ENCODE measurements around the gene AGAP1.

Gene AGAP1

DNA sequence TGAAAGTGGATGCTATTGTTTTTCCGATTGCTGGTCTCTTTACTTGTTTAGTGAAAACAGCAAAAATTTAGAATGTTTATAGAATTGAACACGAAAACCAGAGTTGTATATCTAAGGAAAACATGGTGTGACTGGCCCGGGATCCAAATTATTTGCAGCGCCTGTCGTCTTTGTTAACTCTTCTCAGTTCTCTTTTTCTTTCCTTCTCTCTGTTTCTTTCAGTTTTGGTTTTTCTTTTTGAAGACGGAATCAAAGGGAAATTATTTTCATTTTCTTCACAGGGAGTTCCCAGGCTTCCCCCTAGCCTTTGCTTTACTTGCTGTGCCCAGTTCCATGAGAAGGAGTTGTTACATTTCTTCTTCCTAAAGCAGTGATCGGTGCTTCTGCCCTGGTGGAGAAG lies 76.0 kb downstream of the AGAP1 start:
- DNase-seq (ENCODE audit: low spot score): no peak

DNA sequence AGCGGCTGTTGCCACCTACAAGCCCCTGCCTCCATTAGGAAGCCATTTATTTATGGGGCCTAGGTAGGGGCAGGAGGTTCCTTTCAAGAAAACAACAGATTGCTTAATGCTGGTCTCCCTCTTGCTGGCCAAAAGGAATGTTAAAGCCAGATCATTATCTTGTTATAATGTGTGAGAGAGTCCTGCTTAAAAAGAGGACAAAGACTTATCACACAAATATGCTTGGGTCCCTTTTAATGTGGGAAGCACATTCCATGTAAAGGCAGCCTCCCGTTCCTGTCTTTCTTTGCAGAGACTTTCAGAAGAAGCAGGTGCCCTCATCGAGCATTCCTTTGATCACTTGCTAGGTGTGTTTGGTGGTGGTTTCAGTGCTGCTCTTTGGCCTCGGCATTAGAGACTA lies 76.4 kb downstream of the AGAP1 start:
- no peak for DNase-seq (ENCODE audit: low spot score)

DNA sequence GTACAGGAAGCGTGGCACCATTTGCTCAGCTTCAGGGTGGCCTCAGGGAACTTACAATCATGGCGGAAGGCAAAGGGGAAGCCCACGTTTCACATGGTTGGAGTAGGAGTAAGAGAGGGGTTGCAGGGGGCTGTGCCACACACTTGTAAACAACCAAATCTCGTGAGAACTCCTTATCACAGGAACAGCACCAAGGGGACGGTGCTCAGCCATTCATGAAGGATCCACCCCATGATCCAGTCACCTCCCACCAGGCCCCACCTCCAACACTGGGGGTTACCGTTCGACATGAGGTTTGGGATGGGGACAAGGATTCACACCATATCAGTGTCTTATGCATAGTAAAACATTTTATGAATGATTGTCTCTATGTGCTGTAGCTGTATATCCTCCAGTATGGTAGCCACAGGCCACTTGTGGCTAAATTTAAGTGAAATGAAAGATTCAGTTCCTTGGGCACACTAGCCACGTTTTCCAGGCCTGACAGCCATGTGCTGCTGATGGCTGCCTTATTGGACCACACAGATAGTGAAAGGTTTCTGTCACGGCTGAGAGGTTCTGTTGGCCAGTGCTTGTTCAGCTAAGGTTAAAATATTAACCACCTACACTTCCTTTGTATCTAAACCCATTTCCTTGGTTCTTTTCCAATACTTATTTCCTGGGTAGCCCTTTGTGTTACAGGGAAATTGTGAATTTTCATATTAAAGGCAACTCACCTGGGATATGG lies 77.3 kb downstream of the AGAP1 start:
- no peak for DNase-seq (ENCODE audit: low spot score)

DNA sequence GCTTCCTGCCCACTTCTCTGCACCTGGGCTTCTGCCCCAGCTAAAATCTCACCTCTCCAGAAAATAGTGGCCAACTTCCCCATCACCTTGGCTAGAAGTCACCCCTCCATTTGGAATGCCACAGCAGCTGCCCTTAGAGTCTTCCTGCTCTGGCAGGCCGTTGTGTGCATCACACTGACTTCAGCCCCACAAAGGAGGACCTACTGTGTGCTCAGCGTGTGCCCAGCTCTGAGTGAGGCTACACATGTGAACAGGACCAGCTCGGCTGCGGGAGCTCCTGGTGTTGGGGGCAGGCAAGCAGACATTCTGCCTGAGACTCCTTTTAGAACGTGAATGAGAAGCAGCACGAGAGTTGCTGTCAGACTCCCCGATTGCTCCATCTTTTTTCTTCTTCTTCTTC lies 78.7 kb downstream of the AGAP1 start:
- DNase-seq (ENCODE audit: low spot score): no peak

DNA sequence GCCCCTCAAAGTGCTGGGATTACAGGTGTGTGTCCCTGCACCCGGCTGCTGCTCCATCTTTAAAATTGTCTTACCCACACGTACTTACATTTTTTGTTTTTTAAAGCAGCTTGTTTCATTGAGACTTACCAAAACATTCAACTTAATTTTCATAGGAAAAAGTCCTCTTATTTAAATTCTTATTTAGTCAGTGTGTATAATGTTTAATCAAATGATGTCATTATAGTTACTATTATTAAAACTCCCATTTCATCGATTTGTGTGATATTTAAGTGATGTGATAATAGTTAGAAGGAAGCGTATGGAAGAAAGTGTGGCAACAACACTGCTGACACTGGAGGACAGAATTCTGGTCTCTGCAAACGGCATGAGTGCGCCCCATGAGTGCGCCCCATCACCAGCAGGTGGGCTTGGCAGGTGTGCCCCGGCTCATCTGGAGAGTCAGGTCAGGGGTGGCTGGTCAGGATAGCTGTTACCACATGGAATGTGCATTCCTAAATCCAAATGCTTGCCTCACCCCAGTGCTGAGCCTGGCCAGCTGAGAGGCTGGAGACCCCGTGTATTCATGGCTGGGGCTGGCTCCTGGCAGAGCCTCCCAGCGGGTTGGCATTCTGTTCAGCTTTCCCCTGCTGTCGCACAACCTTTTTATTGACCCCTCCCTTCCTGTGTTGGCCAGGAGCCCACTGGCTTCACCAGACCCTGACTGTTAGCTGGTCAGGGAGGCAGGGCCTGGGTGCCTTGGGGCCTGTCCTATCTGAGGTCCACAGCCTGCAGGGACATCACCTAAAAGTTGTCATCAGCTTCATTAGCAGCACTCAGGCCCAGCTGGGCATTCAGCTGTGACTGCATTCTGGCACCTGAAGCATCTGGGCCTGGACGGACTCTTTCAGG lies 79.7 kb downstream of the AGAP1 start:
- DNase-seq (ENCODE audit: low spot score): no peak

DNA sequence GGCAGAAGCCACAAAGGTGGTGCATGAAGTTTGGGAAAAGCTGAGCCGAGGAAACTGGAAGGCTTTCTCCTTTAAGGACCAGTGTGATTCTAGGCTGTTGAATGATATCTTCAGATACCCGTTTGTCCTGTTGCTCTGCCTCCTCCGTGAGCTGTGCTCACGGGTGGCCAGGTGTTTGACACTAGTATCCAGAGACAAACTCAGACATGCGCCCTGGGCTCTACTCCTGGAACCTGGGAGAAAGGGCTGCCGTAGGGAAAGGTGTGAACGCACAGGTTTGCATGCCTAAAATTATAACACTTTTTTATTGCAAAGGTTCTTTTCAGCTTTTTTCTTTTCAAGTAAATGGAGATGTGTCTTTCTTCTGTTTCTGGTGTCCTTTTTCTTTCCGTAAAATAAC lies 81.6 kb downstream of the AGAP1 start:
- DNase-seq (ENCODE audit: low spot score): no peak

DNA sequence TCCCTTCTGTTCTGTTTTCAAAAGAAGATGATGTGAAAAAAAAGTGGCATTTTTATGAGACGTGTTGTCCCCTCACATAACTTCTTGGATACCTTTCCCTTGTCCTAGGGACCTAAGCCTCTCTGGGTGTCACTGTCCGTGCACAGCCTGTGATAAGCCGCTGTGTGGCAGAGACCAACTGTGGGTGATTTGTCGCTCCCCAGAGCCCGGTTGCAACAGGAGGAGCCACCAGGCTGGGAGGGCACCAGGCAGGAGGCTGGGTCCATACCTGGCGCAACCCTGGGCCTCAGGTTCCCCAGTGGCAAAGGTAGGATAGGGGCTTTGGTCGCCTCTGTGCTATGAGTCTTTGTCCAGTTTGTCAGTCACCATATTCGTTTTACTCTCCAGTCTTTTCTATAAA lies 82.1 kb downstream of the AGAP1 start:
- DNase-seq (ENCODE audit: low spot score): no peak

DNA sequence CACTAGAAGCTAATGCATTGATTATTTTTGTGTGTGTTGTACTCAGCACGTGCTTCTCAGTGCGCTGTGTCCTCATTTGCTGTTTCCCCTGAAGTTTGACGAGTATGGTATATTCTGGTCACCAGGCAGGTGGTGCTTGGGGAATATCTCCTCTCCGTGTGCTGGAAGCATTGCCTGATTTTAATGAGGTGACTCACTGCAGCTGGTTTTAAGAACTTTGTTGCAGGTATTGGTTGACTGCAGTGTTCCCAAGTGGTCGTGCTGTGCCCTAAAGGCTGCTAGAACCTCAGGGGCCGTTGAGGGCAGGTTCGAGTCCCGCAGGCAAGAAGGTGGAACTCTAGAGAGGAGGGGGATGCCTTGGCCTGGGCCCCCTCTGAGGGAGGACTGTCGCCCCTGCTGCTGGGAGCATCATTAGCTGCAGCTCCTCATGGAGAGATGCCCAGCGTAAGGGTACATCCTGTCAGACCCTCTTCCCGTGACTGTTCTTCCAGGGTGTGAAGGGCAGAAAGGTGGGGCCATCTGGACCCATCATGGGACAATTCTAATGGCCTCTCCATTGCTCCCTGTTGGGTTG lies 82.6 kb downstream of the AGAP1 start:
- DNase-seq (ENCODE audit: low spot score): no peak

DNA sequence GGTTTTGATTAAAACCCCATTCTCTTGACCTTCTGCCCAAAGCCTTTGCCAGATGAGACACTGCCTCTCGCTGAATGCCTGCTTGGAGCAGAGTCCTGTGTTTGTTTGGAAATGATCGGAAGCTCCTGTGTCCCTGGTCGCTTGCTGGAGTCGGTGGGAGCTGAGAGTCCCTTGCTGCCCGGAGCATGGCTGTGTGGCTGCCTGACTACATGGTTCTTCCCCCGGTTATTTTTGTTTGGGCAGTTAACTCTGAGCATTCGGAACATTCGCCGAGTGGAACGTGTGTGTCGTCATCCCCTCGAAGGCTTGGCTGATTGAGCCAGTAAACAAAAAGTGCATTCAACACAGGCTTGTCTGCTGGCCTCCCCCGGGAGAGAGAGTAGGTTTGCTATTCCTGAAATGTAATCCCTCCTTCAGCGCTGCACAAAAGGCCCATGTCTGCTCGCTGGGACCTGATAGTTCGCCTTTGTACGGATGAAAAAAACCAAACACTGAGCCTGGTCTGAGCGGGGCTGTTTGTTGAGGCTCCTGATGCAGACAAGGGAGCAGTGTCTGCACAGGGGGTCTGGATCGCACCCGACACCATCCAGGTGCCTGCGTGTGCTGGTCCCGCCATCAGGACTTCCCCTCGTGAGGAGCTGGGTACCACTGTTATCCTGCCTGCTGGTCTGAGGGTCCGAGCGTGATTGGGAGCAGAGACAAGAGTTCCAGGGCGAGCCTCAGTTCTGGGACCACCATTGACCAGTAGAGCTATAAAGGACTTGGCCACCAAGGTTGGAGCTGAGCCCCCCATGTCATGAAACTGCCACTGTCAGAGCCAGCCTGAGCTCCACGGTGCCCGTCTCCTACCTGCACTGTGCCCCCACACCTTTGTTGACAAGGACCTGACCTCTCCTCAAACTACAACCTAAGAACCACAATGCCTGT lies 83.8 kb downstream of the AGAP1 start:
- DNase-seq (ENCODE audit: low spot score): no peak

DNA sequence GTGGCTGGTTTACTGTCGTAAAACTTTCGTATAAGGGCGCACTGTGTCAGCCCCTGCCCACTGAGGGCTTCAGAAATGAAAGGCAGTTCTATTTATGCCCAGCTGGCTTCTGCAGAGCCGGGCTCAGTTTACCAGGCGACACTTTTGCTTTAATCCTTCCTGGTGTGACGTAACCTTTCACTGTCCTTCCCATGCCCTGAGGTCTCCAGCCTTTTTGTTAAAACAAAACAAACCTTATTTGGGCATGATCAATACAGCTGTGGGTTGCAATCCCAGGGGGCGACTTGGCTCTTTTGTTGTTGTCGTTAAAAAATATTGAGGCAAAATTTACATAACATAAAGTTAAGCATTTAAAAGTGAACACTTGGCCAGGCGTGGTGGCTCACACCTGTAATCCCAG lies 85.3 kb downstream of the AGAP1 start:
- no peak for DNase-seq (ENCODE audit: low spot score)

DNA sequence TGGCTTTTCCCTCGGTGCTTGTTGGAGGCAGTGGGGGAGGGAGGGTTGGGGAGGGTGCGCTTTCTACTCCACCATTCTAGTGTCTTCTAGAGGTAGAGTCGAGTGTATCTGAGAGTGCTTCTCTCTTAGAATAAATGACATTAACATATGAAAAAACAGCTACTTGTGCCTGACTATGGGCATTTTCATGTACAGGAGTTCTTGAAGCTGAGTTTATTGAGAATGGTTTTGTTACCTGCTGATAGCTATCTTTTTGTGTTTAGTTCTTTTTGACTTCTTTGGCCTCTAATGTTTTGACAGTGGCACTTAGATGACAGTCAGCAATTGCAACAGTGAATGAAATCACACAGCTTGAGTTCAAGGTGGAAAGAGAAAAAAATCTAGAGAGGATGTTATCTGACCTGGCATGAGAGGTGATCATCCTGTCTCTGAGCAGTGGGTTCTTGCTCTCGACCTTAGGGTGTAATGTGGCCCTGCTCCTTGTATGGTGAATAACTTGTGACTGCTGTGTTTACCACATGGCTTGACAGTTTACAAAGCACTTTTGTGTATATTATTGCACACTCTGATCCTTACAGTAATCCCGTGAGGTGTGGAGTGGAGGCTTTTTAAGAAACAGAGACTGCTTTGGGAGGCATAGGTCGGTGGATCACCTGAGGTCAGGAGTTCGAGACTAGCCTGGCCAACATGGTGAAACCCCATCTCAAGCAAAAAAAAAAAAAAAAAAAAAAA lies 86.7 kb downstream of the AGAP1 start:
- no peak for DNase-seq (ENCODE audit: low spot score)

DNA sequence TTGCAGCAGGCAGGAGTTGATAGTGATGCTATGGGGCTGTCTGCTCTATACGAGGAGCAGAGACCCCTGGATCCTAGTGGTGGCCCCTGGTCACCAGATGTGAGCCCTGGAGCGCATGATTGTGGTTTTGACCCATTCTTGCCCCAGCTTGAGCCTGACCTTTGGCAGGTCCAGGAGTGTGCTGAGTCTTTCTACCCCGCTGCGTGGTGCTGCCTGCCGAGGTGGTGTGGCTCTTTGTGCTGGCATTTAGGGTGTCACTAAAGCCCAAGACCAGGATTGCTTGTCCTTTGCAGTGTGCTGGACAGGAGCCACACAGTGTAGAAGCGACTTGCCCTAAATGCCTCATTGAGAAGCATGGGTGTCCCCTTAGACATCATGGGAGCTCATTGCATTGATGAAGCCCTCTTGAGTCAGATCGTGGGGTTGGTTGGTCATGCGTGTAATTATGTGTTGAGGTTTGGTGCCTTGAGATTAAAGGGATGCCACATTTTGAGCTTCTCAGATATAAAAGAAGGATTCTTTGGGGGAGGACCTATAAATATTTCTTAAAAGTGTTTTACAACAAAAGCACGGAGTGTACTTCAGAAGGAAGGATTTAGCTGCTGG lies 88.3 kb downstream of the AGAP1 start:
- no peak for DNase-seq (ENCODE audit: low spot score)

DNA sequence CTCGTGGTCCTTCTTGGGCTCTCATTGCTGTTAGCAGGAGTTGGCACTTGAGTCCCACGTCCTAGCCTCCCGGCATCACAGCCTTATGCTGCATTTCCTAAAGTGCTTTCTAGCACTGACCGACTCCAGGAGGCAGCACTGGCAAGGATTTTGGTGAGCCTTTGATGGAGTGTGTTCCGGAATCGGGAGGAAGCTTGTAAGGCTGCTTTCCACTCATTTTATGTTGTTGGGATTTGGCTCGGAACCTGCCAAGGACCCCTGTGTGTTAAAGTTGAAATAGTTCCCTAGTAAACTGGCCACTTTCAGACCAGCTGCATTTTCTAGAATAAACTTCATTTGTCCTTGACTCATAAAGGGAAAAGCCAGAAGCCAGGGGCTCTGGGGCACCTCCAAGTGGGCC lies 88.9 kb downstream of the AGAP1 start:
- no peak for DNase-seq (ENCODE audit: low spot score)

DNA sequence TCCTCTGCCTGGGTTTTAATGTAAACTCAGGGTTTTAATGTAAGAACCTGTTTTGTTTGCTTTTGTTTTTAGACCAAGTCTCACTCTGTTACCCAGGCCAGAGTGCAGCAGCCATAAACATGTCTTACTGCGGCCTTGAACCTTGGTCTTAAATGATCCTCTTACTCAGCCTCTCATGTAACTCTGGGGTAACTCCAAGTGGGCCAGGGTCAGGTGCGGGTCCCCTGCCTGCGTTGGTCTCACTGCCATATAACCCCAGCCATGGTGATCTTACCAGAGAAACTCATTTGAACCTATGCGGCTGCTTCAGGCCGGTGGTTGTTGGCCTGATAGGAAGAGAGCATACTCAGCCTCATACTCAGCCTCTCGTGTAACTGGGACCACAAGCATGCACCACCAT lies 89.3 kb downstream of the AGAP1 start:
- no peak for DNase-seq (ENCODE audit: low spot score)

DNA sequence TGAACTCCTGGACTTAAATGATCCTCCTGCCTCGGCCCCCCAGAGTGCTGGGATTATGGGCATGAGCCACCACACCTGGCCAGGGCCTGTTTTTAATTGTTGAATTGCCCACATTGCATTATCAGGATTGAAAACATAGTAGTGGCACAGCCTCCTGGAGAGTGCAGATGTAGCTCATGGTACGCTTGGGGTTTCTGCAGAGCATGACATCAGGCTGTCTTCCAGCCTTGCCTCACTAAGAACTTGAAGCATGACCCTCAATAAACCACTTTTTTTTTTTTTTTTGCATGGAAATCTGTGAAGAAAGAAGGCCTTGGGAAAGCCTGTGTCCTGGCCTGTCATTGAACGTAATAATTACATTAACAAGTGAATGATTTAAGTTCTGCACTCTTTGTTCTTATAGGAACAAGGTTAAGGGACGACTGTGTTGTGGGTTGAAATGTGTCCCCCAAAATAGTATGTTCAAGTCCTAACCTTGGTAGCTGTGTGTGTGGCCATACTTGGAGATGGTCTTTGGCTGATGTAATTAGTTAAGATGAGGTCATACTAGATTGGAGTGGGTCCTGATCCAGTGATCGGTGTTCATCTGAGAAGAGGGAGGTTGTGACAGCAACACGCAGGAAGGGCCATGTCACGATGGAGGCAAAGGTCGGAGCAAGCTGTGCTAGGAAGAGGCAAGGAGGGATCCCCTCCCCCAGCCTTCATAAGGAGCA lies 90.2 kb downstream of the AGAP1 start:
- DNase-seq (ENCODE audit: low spot score): no peak

DNA sequence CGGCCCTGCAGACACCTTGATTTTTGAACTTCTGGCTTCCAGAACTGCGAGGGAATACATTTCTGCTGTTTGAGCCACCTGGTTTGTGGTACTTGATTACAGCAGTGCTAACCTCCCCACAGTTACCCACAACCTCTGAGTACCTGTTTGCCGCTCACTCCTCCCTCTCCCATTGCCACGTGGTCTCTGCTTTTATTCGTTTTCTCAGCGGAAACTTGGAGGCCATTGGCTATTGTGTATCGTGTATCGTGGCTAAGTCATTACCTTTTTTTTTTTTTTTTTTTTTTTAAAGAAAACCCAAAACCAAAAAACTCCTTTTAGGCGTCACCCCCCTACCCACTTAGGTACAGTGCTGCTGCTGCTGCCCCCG lies 90.8 kb downstream of the AGAP1 start:
- DNase-seq (ENCODE audit: low spot score): no peak

DNA sequence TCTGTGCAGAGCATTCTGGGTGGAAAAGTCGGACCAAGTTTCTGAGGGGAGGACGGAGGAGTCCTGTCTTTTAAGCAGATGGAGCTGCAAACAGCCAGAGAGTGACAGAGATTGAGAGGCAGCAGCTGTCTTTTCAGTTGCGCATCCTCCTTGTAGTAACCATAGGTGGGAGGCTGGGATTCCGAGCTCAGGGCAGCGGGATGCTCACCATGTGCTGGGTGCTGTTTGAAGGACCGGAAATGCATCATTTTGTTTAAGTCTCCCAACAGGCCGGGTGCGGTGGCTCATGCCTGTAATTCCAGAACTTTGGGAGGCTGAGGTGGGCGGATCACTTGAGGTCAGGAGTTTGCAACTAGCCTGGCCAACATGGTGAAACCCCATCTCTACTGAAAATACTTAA lies 93.4 kb downstream of the AGAP1 start:
- DNase-seq (ENCODE audit: low spot score): no peak

DNA sequence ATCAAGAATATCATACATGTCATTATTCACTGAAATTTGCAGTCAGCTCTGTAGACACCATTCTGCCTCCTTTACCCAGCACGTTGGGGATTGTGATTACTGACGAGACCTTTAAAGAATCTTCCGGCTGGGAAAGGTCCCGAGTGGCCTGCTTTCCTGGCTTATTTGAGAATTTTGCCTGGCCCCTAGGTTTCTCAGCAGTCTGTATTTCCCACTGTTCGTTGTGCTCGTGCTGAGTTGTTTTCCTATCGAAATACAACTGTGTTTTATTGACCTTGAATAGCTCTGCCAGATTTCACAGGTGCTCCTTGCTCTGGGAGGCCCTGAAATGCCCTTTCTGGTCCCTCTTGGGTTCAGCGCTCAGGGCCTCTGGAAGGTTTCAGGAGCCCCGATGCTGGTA lies 94.9 kb downstream of the AGAP1 start:
- no peak for DNase-seq (ENCODE audit: low spot score)

DNA sequence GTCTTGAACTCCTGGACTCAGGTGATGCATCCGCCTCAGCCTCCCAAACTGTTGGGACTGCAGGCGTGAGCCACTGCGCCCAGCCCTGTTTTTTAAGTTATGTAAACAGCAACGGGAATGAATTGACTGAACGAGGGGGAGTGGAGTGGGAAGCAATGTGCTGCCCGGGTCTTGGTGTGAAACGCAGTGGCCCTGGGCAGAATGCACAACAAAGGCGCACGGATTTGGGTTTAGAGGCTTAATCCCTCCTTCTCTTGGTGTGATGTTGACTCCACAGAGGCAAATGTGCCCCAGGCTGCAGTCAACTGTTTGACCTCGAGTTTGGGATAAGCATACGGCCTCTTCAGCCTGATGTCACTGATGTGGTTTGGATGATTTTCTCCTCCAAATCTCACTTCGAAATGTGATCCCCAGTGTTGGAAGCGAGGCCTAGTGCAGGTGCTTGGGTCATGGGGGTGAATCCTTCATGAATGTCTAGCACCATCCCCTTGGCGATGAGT lies 97.4 kb downstream of the AGAP1 start:
- no peak for DNase-seq (ENCODE audit: low spot score)

DNA sequence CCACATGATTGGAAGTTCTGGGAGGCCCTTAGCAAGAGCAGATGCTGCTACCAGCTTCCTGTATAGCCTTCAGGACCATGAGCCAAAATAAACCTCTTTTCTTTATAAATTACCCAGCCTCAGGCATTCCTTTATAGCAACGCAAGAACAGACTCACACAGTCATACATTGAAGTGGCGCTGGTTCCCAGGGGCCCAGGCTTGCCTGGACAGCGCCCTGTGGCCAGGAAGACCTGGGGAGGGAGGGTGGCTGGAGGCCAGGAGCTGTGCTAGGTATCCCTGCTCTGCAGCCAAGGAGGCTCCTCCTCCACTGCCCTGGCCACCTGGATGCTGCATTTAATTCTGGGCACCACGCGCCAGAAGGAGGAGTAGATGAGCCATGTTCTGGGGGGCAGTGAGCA lies 98.1 kb downstream of the AGAP1 start:
- no peak for DNase-seq (ENCODE audit: low spot score)
